ENCODE results near the gene CUL4A. TPM values are rescaled to one million over a fixed set of nuclear protein-coding genes. Genes with fewer than 3 reads are reported as not detected.

The CUL4A gene
- 155 and 156 TPM in 2 replicates for total RNA-seq (2014; rRNA removed; shearing (Covaris generic))

GRCh38 chr13:113209336-113209758 lies at the start of gene CUL4A:
TSS of gene CUL4A (plus strand) at chr13:113209613. CDS start at chr13:113209628, 15 bp downstream.

GRCh38 chr13:113208421-113209335 lies 735 bp upstream of the CUL4A start, which contains the start of gene PCID2:
TSS of gene PCID2 (minus strand) at chr13:113208669. CDS start at chr13:113208634, 35 bp downstream.

GRCh38 chr13:113296823-113297369 lies 87.5 kb downstream of the CUL4A start, which contains the start of gene LAMP1:
TSS of gene LAMP1 (plus strand) at chr13:113297239. CDS start at chr13:113297435, 196 bp downstream.

Small RNA genes within 50 kb of the gene (small RNA-seq; reads per million reads assigned to genes)
- gene AL137002.1, result not detected
- gene MIR8075, result not detected

Other genes starting within 250 kb of the CUL4A start
- gene MCF2L, start 240.4 kb upstream of the CUL4A start, total RNA-seq (2014; rRNA removed; shearing (Covaris generic)), result 22.9 and 25.4 TPM in 2 replicates
- gene F7, start 103.8 kb upstream of the CUL4A start, total RNA-seq (2014; rRNA removed; shearing (Covaris generic)), result not detected in 2 replicates
- not detected in 2 replicates for gene F10, start 86.8 kb upstream of the CUL4A start, total RNA-seq (2014; rRNA removed; shearing (Covaris generic))
- not detected in 2 replicates for gene PROZ, start 51.0 kb upstream of the CUL4A start, total RNA-seq (2014; rRNA removed; shearing (Covaris generic))
- 78.6 and 92.6 TPM in 2 replicates for gene PCID2, start 944 bp upstream of the CUL4A start, total RNA-seq (2014; rRNA removed; shearing (Covaris generic))
- gene LAMP1, start 87.6 kb downstream of the CUL4A start, total RNA-seq (2014; rRNA removed; shearing (Covaris generic)), result 84.3 and 86.5 TPM in 2 replicates
- gene GRTP1, start 154.5 kb downstream of the CUL4A start, total RNA-seq (2014; rRNA removed; shearing (Covaris generic)), result 0.21 TPM in 1 of 2 replicates, not detected in the other
- gene ADPRHL1, start 243.9 kb downstream of the CUL4A start, total RNA-seq (2014; rRNA removed; shearing (Covaris generic)), result 2.3 and 4.2 TPM in 2 replicates

Measured in A375 (cell line).